Measurements from ENCODE around the gene LCN15. TPM values are rescaled to one million over a fixed set of nuclear protein-coding genes. Genes with fewer than 3 reads are reported as not detected.

The LCN15 gene
- total and polyA plus RNA-seq, 2 of the 4 experiments (the other 2 are of a cell fraction) = not detected

GRCh38 chr9:136756836-136757235 is 7.5 kb downstream of the LCN15 start:
- H2BK20ac ChIP-seq (ENCODE audit: low read depth, low read length) = no peak overlapping the region
- no peak overlapping the region for H3K9ac ChIP-seq (ENCODE audit: low read depth, low read length)
- H2AFZ ChIP-seq (replicated peaks; ENCODE audit: low read length, poor library complexity) = no peak overlapping the region
- no peak overlapping the region for H3K4me2 ChIP-seq (ENCODE audit: low read depth, low read length)
- no peaks in the 10 kb centered on the region for H3K79me1 ChIP-seq (ENCODE audit: low read depth in 1 of 2, low read length in 2 of 2)
- dilution Hi-C loops (cut with HindIII; ENCODE audit: low sequenced_read_pairs, unreplicated experiment) = no loop called here
- no TSS peak for BruUV-seq (replicated peaks)
- H3K4me3 ChIP-seq (ENCODE audit: insufficient read depth, low read depth, low read length) = no peak overlapping the region
- H2BK15ac ChIP-seq (ENCODE audit: low read depth, low read length) = no peak overlapping the region
- no peak for DNase-seq
- no peak overlapping the region for H2AK5ac ChIP-seq (ENCODE audit: low read depth, low read length)
- no peak overlapping the region for H2BK120ac ChIP-seq (ENCODE audit: low read depth, low read length)
- 100% methylated on average over 4 of the region's 18 CpGs; no CpG with 5 or more reads in 1 of the 2 experiments for WGBS, 2 experiments (ENCODE audit: extremely low coverage in 2 of 2, insufficient read length in 1 of 2)
- no peak overlapping the region for H2AK9ac ChIP-seq (replicated peaks; ENCODE audit: low read depth, low read length, poor library complexity)
- no peak overlapping the region for H4K5ac ChIP-seq (ENCODE audit: low read depth, low read length)
- no peak overlapping the region for H3K18ac ChIP-seq (ENCODE audit: low read depth, low read length)
- H4K8ac ChIP-seq (ENCODE audit: low read depth in 2 of 2, low read length in 2 of 2) = no peak overlapping the region
- no peak overlapping the region for H3K27ac ChIP-seq (ENCODE audit: insufficient read depth, low read length)
- H2BK5ac ChIP-seq (ENCODE audit: low read depth, low read length, poor library complexity, severe bottlenecking) = no peak overlapping the region
- H4K20me1 ChIP-seq (ENCODE audit: insufficient read depth, low read length) = no peaks in the 10 kb centered on the region
- H3K4ac ChIP-seq (ENCODE audit: low read depth, low read length) = no peak overlapping the region
- TF ChIP-seq POLR2A (IDR thresholded peaks at IDR 0.05; ENCODE audit: low read depth, low read length) = no peak
- TF ChIP-seq, protein P1, sequence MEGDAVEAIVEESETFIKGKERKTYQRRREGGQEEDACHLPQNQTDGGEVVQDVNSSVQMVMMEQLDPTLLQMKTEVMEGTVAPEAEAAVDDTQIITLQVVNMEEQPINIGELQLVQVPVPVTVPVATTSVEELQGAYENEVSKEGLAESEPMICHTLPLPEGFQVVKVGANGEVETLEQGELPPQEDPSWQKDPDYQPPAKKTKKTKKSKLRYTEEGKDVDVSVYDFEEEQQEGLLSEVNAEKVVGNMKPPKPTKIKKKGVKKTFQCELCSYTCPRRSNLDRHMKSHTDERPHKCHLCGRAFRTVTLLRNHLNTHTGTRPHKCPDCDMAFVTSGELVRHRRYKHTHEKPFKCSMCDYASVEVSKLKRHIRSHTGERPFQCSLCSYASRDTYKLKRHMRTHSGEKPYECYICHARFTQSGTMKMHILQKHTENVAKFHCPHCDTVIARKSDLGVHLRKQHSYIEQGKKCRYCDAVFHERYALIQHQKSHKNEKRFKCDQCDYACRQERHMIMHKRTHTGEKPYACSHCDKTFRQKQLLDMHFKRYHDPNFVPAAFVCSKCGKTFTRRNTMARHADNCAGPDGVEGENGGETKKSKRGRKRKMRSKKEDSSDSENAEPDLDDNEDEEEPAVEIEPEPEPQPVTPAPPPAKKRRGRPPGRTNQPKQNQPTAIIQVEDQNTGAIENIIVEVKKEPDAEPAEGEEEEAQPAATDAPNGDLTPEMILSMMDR (conservative IDR thresholded peaks at IDR 0.05; ENCODE audit: low read depth, low read length) = no peak
- TF ChIP-seq MAZ (IDR thresholded peaks at IDR 0.05; ENCODE audit: borderline replicate concordance, low read depth, low read length) = no peak
- TF ChIP-seq MAFK (IDR thresholded peaks at IDR 0.05; ENCODE audit: low read depth, low read length) = no peak
- TF ChIP-seq ELK1 (IDR thresholded peaks at IDR 0.05; ENCODE audit: borderline replicate concordance, low read depth, low read length) = no peak
- TF ChIP-seq NFE2L2 (IDR thresholded peaks at IDR 0.05; ENCODE audit: low read depth, low read length) = no peak
- no peak for TF ChIP-seq RFX5 (IDR thresholded peaks at IDR 0.05; ENCODE audit: low read depth, low read length)
- TF ChIP-seq FOS (IDR thresholded peaks at IDR 0.05; ENCODE audit: low read depth, low read length) = no peak
- no peak for TF ChIP-seq MXI1 (IDR thresholded peaks at IDR 0.05; ENCODE audit: borderline replicate concordance, low read depth, low read length)
- no peak for TF ChIP-seq RCOR1 (IDR thresholded peaks at IDR 0.05; ENCODE audit: insufficient replicate concordance, low read length)
- H4K91ac ChIP-seq (ENCODE audit: insufficient read depth, low read depth, low read length) = no peak overlapping the region
- H3K23ac ChIP-seq (ENCODE audit: low read depth, low read length) = no peak overlapping the region
- H3K9me1 ChIP-seq (ENCODE audit: insufficient read depth, low read length) = no peaks in the 10 kb centered on the region
- ChIA-PET POLR2A (ENCODE audit: unreplicated experiment) (no interaction called here), CTCF (no interaction called here)
- no peaks in the 10 kb centered on the region for H3K4me1 ChIP-seq (ENCODE audit: control insufficient read depth, insufficient read depth, low read length)
- H3K56ac ChIP-seq (ENCODE audit: extremely low read depth, insufficient read depth, low read length) = no peak overlapping the region
- peaks cover 6% of the 10 kb centered on the region for H3K27me3 ChIP-seq (ENCODE audit: control insufficient read depth, insufficient read depth, low read length)
- peaks cover 15% of the 10 kb centered on the region for H3K9me3 ChIP-seq (ENCODE audit: control insufficient read depth, insufficient read depth, low read length)
- intact Hi-C loops (cut with micrococcal nuclease) = no loop called here
- in situ Hi-C loops (cut with MboI; ENCODE audit: low sequenced_read_pairs) = no loop called here
- ATAC-seq (ENCODE audit: low read depth) = no peak
- no peak overlapping the region for H3K14ac ChIP-seq (replicated peaks; ENCODE audit: low read depth, low read length)
- no peaks in the 10 kb centered on the region for H3K36me3 ChIP-seq (ENCODE audit: control insufficient read depth, insufficient read depth, low read length)

Data from IMR-90 (cell line).